ENCODE measurements around the gene SNX33. TPM values are rescaled to one million over a fixed set of nuclear protein-coding genes. Genes with fewer than 3 reads are reported as not detected.

SNX33 gene
- total and polyA plus RNA-seq, 2 of the 13 experiments (the other 11 are each of a cell fraction or from before 2014, with no cell fraction given): 11.0 to 11.6 TPM

DNA sequence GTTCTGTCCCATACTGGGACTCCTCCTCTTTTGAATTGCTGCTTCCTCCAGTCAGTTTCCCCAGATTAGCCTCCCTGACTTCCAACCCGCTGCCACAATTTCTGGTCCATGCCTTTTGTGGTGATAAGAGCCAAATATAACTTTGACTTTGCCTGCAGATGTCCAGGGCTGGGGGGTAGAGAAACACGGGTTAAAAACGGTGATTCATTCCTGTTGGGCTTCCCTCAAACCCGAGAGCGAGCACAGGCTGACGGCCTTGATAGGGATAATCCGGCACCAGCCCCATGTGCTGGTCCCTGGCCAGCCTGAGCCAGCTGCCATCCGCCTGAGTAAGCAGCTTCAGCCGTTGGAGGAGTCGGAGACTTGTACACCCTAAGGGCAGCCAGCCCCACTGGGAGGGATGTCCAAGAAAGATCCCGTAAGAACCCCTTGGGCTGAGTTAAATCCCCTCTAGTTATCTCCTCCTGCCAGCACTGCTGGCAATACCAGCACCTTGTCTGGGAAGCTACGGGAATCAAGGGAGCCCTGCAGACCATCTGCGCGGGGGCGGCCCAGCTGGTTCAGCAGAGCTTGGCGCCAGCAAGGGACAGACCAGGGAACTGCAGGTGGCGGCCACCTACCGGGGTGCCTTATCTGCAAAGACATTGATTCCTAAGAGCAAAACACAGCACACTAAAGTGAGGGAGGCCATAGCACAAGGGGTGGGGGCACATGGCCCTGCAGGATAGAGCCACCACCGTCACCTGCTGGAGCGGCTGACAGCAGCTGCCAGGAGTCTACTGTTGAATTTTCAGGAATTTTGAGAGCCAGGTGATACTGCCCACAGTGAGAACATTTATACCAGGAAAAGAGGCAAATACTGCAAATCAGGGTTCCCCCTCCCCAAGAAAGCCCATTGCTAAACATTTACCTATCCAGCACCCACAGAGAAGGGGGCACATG is 46.8 kb downstream of the SNX33 start (continued):
- TF ChIP-seq ZNF333 (CRISPR knock-in tag; IDR thresholded peaks at IDR 0.05; ENCODE audit: borderline replicate concordance): no peak
- no peak for TF ChIP-seq KLF15 (CRISPR knock-in tag; IDR thresholded peaks at IDR 0.05; ENCODE audit: borderline replicate concordance)
- no peak for TF ChIP-seq JARID2 (CRISPR knock-in tag; IDR thresholded peaks at IDR 0.05; ENCODE audit: insufficient replicate concordance)
- TF ChIP-seq ZNF777 (CRISPR knock-in tag; IDR thresholded peaks at IDR 0.05): no peak
- TF ChIP-seq MEIS2 (CRISPR knock-in tag; IDR thresholded peaks at IDR 0.05): no peak
- no peak for TF ChIP-seq DBP (CRISPR knock-in tag; IDR thresholded peaks at IDR 0.05; ENCODE audit: not compliant biosample characterization)
- no peak for TF ChIP-seq ZFP37 (CRISPR knock-in tag; IDR thresholded peaks at IDR 0.05; ENCODE audit: borderline replicate concordance)
- TF ChIP-seq KDM4B (CRISPR knock-in tag; IDR thresholded peaks at IDR 0.05): no peak
- no peak for TF ChIP-seq MTF1 (CRISPR knock-in tag; IDR thresholded peaks at IDR 0.05)
- TF ChIP-seq RAD21 (CRISPR knock-in tag; IDR thresholded peaks at IDR 0.05): 0 out of 2 replicates have a peak, but pooled peaks have one; percentile 18
- no peak for TF ChIP-seq MXI1 (IDR thresholded peaks at IDR 0.05; ENCODE audit: borderline replicate concordance, low read depth, low read length)
- TF ChIP-seq HNRNPK (IDR thresholded peaks at IDR 0.05; ENCODE audit: low read depth, low read length, poor library complexity, severe bottlenecking): no peak
- no peak for TF ChIP-seq FOXA1 (IDR thresholded peaks at IDR 0.05)
- TF ChIP-seq FOXA1 (CRISPR knock-in tag; IDR thresholded peaks at IDR 0.05): no peak
- no peak for TF ChIP-seq ZNF644 (CRISPR knock-in tag; IDR thresholded peaks at IDR 0.05; ENCODE audit: low read depth)
- no peak for TF ChIP-seq SNAPC2 (CRISPR knock-in tag; IDR thresholded peaks at IDR 0.05)
- no peak for TF ChIP-seq BCL6 (CRISPR knock-in tag; IDR thresholded peaks at IDR 0.05)
- no peak for TF ChIP-seq ATM (IDR thresholded peaks at IDR 0.05; ENCODE audit: borderline replicate concordance)
- no peak for TF ChIP-seq ZNF33B (CRISPR knock-in tag; IDR thresholded peaks at IDR 0.05)
- TF ChIP-seq DNMT1 (CRISPR knock-in tag; IDR thresholded peaks at IDR 0.05): no peak
- TF ChIP-seq, protein P1, sequence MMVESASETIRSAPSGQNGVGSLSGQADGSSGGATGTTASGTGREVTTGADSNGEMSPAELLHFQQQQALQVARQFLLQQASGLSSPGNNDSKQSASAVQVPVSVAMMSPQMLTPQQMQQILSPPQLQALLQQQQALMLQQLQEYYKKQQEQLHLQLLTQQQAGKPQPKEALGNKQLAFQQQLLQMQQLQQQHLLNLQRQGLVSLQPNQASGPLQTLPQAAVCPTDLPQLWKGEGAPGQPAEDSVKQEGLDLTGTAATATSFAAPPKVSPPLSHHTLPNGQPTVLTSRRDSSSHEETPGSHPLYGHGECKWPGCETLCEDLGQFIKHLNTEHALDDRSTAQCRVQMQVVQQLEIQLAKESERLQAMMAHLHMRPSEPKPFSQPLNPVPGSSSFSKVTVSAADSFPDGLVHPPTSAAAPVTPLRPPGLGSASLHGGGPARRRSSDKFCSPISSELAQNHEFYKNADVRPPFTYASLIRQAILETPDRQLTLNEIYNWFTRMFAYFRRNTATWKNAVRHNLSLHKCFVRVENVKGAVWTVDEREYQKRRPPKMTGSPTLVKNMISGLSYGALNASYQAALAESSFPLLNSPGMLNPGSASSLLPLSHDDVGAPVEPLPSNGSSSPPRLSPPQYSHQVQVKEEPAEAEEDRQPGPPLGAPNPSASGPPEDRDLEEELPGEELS (CRISPR knock-in tag; IDR thresholded peaks at IDR 0.05): no peak
- no peak for TF ChIP-seq ZNF703 (CRISPR knock-in tag; IDR thresholded peaks at IDR 0.05; ENCODE audit: borderline replicate concordance)
- no peak for TF ChIP-seq HMGA1 (CRISPR knock-in tag; conservative IDR thresholded peaks at IDR 0.05)
- TF ChIP-seq ZNF672 (CRISPR knock-in tag; IDR thresholded peaks at IDR 0.05): no peak
- TF ChIP-seq E2F2 (CRISPR knock-in tag; IDR thresholded peaks at IDR 0.05; ENCODE audit: borderline replicate concordance): no peak
- TF ChIP-seq ZNF713 (CRISPR knock-in tag; IDR thresholded peaks at IDR 0.05): no peak
- TF ChIP-seq ZNF235 (CRISPR knock-in tag; IDR thresholded peaks at IDR 0.05; ENCODE audit: borderline replicate concordance): no peak
- TF ChIP-seq ZNF550 (CRISPR knock-in tag; IDR thresholded peaks at IDR 0.05; ENCODE audit: borderline replicate concordance): no peak
- no peak for TF ChIP-seq SP4 (CRISPR knock-in tag; IDR thresholded peaks at IDR 0.05)
